ENCODE measurements around the gene FRMD5.
A peak's percentile ranks its signal among the peaks of the same experiment; 100 is the strongest.

FRMD5 gene

DNA sequence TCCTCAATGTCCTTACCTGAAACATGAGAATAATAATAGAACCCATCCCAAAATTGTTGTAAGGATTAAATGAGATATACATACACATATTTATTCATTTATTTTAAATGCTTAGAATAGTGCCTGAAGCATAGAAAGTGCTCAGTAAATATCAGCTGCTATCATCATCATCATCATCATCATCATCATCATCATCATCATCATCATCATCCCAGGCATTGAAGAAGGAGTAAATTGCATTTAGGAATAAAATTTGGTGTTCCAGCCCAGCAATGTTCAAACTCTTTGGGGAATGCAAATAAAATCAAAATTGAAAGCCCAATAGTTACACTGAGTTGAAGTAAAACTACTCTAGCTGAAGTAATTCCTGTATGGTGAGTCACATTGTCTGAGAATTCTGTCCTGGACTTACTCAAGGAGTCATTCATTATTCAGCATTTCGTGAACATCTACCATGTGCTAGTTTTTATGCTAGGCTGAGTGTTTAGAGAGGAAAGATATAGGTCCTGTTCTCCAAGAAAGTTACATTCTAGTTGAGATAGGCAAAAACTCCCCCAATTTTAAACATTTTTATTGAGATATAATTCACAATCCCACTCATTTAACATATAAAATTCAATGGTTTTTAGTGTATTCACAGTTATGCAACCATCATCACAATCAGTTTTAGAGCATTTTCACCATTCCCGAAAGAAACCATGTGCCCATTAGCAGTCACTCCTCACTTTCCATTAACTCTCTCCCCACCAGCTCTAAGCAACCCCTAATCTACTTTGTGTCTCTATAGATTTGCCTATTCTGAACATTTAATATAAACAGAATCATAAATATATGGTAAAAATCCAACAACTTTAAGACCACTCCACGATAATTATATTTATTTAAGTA lies 107.2 kb downstream of the FRMD5 start:
- peak; percentile 91 for DNase-seq (ENCODE audit: low read depth)
- H3K4me3 ChIP-seq (replicated peaks; ENCODE audit: low read depth, low read length): no peak overlapping the region
- TF ChIP-seq, protein P1, sequence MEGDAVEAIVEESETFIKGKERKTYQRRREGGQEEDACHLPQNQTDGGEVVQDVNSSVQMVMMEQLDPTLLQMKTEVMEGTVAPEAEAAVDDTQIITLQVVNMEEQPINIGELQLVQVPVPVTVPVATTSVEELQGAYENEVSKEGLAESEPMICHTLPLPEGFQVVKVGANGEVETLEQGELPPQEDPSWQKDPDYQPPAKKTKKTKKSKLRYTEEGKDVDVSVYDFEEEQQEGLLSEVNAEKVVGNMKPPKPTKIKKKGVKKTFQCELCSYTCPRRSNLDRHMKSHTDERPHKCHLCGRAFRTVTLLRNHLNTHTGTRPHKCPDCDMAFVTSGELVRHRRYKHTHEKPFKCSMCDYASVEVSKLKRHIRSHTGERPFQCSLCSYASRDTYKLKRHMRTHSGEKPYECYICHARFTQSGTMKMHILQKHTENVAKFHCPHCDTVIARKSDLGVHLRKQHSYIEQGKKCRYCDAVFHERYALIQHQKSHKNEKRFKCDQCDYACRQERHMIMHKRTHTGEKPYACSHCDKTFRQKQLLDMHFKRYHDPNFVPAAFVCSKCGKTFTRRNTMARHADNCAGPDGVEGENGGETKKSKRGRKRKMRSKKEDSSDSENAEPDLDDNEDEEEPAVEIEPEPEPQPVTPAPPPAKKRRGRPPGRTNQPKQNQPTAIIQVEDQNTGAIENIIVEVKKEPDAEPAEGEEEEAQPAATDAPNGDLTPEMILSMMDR (IDR thresholded peaks at IDR 0.05; ENCODE audit: low read length, missing control alignments): no peak

DNA sequence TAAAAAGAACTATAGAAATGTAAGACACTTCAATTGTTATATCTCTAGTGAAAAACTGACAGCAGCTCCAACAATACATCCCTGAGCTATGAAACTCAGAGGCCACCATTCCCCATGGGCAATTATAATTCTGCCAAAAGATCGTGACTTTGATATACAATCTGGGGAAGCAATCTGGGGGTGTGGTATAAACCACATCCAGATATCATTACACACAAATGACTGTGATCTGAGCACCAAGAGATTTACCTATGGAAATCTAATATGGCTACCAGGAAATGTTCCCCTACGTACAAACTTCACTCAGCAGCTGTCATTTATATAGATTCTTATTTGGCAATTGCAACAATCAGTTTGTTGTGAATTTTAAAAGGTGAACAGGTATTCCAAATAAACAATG lies 110.3 kb downstream of the FRMD5 start:
- TF ChIP-seq, protein P1 (IDR thresholded peaks at IDR 0.05; ENCODE audit: low read length, missing control alignments): no peak
- DNase-seq (ENCODE audit: low read depth): no peak
- no peak overlapping the region for H3K4me3 ChIP-seq (replicated peaks; ENCODE audit: low read depth, low read length)

DNA sequence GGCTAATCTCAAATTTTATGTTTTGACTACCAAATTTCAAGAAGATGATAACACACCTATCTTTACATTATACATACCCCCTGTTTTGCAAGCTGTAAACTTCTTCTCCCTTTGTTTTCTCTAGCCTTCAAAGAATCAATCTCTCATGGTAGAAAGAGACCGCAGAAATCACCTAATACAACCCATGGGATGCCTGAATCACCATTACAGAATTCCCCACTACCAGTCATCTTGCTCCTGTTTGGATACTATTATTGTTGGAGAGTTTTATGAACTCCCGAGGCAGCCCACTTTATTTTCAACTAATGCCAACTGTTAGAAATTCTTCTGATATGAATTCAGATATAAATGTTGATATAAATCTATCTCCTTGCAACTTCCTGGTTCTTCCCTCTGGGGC lies 110.9 kb downstream of the FRMD5 start:
- TF ChIP-seq, protein P1 (IDR thresholded peaks at IDR 0.05; ENCODE audit: low read length, missing control alignments): no peak
- H3K4me3 ChIP-seq (replicated peaks; ENCODE audit: low read depth, low read length): no peak overlapping the region
- DNase-seq (ENCODE audit: low read depth): no peak

DNA sequence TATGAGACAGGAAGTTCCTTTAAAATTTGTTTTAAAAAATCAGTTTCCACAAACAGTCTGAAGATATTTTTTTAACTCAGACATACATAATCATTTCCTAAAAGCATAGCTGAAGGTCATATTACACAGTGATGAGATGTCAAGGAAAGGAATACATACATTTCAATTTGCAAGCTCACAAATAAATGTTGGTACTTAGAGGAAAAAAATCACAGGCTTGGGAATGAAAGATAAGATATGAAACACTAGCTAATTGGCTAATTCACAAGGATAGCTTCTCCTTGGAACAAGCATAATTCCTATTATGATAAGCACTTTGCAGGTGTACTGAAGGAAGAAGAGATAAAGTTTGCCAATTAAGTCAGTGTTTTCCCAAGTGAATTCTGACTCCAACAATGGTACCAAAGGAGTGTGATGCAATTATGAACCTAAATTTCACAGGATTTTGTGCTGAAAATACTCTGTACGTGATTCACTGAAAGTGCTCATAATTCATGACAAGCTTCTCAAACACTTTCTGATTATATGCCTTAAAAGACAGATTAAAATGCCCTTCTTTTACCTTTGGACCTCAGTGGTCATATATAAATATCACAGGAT lies 112.4 kb downstream of the FRMD5 start:
- TF ChIP-seq, protein P1 (IDR thresholded peaks at IDR 0.05; ENCODE audit: low read length, missing control alignments): no peak
- peak; percentile 60 for DNase-seq (ENCODE audit: low read depth)
- H3K4me3 ChIP-seq (replicated peaks; ENCODE audit: low read depth, low read length): no peak overlapping the region

DNA sequence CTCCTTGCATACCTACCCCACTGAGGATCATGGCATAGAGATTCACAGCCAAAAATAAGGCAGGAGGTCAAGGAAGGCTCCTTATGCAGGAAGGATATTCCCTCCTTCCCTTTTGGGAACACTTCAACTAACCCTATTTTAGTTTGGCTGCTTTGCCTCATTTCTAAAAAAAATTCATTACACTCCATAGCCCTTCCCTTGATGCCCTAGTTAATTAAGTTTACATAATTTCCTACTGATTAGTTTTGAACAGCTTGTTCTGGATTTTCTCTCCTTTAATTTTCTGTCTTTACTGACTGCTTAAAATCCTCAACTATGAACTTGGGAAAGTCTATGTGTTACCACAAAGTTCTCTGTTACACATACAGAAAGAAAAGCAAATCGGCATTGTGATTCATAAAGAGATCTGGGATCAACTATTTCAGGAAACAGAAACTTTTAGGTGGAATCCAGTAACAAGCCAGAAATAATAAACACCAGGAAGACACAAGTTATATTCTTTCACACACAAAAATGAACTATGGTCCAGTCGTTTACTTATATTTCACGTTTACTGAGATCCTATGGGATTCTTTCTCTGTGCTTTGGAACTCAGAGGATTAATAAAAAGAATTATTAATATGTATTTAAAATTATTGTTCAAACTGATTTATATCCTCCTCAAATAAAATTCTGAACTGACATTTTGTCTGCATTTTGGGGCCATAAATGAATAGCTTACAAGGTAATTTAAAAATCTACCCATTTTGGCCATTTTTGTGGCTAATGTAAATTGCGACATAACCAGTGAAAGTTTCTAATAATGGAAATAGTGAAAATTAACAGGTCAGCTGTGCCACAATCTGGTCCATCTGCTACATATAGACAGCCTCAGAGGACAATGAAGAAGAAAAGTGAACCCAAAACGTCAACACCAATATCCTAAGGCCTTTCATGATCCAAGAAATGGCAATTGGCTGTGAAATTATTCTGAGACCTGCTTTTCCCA lies 113.8 kb downstream of the FRMD5 start:
- DNase-seq (ENCODE audit: low read depth): peak; percentile 56
- TF ChIP-seq, protein P1 (IDR thresholded peaks at IDR 0.05; ENCODE audit: low read length, missing control alignments): no peak
- H3K4me3 ChIP-seq (replicated peaks; ENCODE audit: low read depth, low read length): no peak overlapping the region

DNA sequence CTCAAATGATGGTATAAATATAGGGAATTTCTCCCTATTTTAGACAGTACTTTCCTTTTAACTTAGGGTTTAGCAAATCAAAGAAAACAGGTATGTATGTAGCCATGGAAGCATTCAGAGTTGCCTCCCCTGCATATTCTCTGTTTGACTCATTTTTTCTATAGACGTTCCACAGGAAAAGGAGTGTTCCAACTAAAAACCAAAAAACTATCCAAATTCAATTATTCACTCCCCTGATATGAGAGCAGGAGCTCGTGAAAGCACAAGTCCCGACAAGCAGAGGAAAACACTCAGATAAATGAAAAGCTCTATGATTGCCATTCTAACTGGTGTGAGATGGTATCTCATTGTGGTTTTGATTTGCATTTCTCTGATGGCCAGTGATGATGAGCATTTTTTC lies 119.5 kb downstream of the FRMD5 start:
- DNase-seq (ENCODE audit: low read depth): peak; percentile 74
- TF ChIP-seq, protein P1 (IDR thresholded peaks at IDR 0.05; ENCODE audit: low read length, missing control alignments): no peak

More for the DNA sequence above, 119.5 kb downstream of the FRMD5 start:
- H3K4me3 ChIP-seq (replicated peaks; ENCODE audit: low read depth, low read length): no peak overlapping the region

All from fibroblast of pulmonary artery (primary cell).